ENCODE data around the gene PLPPR1. TPM values are rescaled to one million over a fixed set of nuclear protein-coding genes. Genes with fewer than 3 reads are reported as not detected.
"Not testable (repeated sequence)": the region's sequence is repeated elsewhere in the genome, so short reads cannot be mapped to it uniquely, and the experiment has no call there.

The PLPPR1 gene
- polyA plus RNA-seq, 3 donors = not detected

- Mint-ChIP-seq H3K9me3 (peaks cover 9 to 13% (median 10%) of the 10 kb centered on the region in 7 donors), H3K4me1 (no peaks in the 10 kb centered on the region), H3K27me3 (ENCODE audit: low read depth in 3 of 3) (peaks cover 0 to 2% (median 1%) of the 10 kb centered on the region in 3 donors), H3K36me3 (no peaks in the 10 kb centered on the region), H3K27ac (no peak overlapping the region), H3K4me3 (no peak overlapping the region)
- no peak overlapping the region for H3K4me3 ChIP-seq (replicated peaks in 1 of 3; ENCODE audit: low read depth in 2 of 3, low read length in 3 of 3)
- peaks cover 0 to 16% of the 10 kb centered on the region in 2 donors for H3K9me3 ChIP-seq (replicated peaks in 1 of 2; ENCODE audit: control insufficient read depth in 1 of 2, insufficient read depth in 1 of 2, low read length in 2 of 2)
- no peaks in the 10 kb centered on the region for H4K20me1 ChIP-seq (ENCODE audit: insufficient read depth, low read length)
- intact Hi-C loops (cut with micrococcal nuclease) = no loop called here
- no peaks in the 10 kb centered on the region for H3K4me1 ChIP-seq (ENCODE audit: control insufficient read depth in 1 of 2, insufficient read depth in 2 of 2, low read length in 2 of 2)
- no peak for DNase-seq
- H3K4me2 ChIP-seq (replicated peaks; ENCODE audit: extremely low read depth, low read length, poor library complexity, severe bottlenecking) = no peak overlapping the region
- H3K27ac ChIP-seq (ENCODE audit: low read depth in 1 of 2, low read length in 2 of 2) = no peak overlapping the region
- H2AFZ ChIP-seq (ENCODE audit: insufficient read depth, low read depth, low read length, poor library complexity, severe bottlenecking) = no peak overlapping the region
- H3K79me2 ChIP-seq (ENCODE audit: insufficient read depth, low read length) = no peaks in the 10 kb centered on the region
- H3K27me3 ChIP-seq (ENCODE audit: control insufficient read depth in 2 of 2, insufficient read depth in 2 of 2, low read length in 2 of 2) = no peaks in the 10 kb centered on the region
- H3K9ac ChIP-seq (ENCODE audit: insufficient read depth, low read length, poor library complexity, severe bottlenecking) = no peak overlapping the region
- no CpG with 5 or more reads among the region's 2 CpGs for WGBS (ENCODE audit: insufficient coverage)
- H3K36me3 ChIP-seq (replicated peaks in 1 of 2; ENCODE audit: control insufficient read depth in 1 of 2, insufficient read depth in 2 of 2, low read length in 2 of 2) = no peaks in the 10 kb centered on the region
- no peak for TF ChIP-seq CTCF (IDR thresholded peaks at IDR 0.05)
Measured at GRCh38 chr9:101126556-101126955, 98.0 kb downstream of the PLPPR1 start.

DNA sequence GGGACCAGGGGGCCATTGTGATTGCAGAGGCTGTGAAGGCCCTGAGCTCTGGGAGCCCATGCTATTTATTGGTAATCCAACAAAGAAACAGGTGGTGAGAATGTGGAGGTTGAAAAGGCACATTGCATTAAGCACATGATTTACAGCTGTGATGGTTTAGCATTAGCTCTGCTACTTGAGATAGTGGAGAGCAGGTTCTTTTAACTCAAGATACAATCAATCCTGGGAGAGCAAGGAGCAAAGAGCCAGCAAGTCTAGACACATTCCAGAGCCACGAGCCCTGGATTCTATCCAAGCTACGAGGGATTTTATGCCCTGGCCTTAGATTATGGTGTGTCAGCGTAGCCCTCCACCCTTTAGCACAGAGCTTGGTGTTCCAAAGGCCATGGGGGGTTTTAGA lies 98.8 kb downstream of the PLPPR1 start:
- WGBS (ENCODE audit: insufficient coverage) = 40% methylated on average over 1 of the region's 3 CpGs
- H3K27ac ChIP-seq (ENCODE audit: low read depth in 1 of 2, low read length in 2 of 2); H3K9ac ChIP-seq (ENCODE audit: insufficient read depth, low read length, poor library complexity, severe bottlenecking); H3K4me1 Mint-ChIP-seq; H3K27ac Mint-ChIP-seq; H3K79me2 ChIP-seq (ENCODE audit: insufficient read depth, low read length); H3K4me3 Mint-ChIP-seq; H4K20me1 ChIP-seq (ENCODE audit: insufficient read depth, low read length); DNase-seq; H3K4me1 ChIP-seq (ENCODE audit: control insufficient read depth in 1 of 2, insufficient read depth in 2 of 2, low read length in 2 of 2); H3K4me2 ChIP-seq (replicated peaks; ENCODE audit: extremely low read depth, low read length, poor library complexity, severe bottlenecking); H3K27me3 Mint-ChIP-seq (ENCODE audit: low read depth in 3 of 3); H3K36me3 ChIP-seq (replicated peaks in 1 of 2; ENCODE audit: control insufficient read depth in 1 of 2, insufficient read depth in 2 of 2, low read length in 2 of 2); H3K27me3 ChIP-seq (ENCODE audit: control insufficient read depth in 2 of 2, insufficient read depth in 2 of 2, low read length in 2 of 2); H3K4me3 ChIP-seq (replicated peaks in 1 of 3; ENCODE audit: low read depth in 2 of 3, low read length in 3 of 3); H2AFZ ChIP-seq (ENCODE audit: insufficient read depth, low read depth, low read length, poor library complexity, severe bottlenecking); H3K36me3 Mint-ChIP-seq; intact Hi-C loops (cut with micrococcal nuclease): not testable (repeated sequence)
- H3K9me3 ChIP-seq (replicated peaks in 1 of 2; ENCODE audit: control insufficient read depth in 1 of 2, insufficient read depth in 1 of 2, low read length in 2 of 2) = peaks cover 0 to 16% of the 10 kb centered on the region in 2 donors
- H3K9me3 Mint-ChIP-seq = peaks cover 9 to 13% (median 10%) of the 10 kb centered on the region in 7 donors

Data from CD14-positive monocyte (primary cell).